Spinal cord (tissue), 10 donors: ENCODE results near the gene RUFY4. TPM values are rescaled to one million over a fixed set of nuclear protein-coding genes. Genes with fewer than 3 reads are reported as not detected.
"Not testable (repeated sequence)": the region's sequence is repeated elsewhere in the genome, so short reads cannot be mapped to it uniquely, and the experiment has no call there.

ENCODE experiments used
- DNase-seq, 6 donors: peaks; one replicate each; pipeline versions ENCODE4 v3.0.0 to v3.0.0-alpha.2; 2013 to 2015; ENCODE audit warnings: low spot score in 6 of 6, low read depth in 4 of 6
- H3K27ac ChIP-seq: one replicate; pipeline ENCODE4 v1.5.1; 2013; ENCODE audit warnings: low read depth, low read length, control low read depth
- H3K27me3 ChIP-seq: one replicate; pipeline ENCODE4 v1.6.1; 2013; ENCODE audit warnings: low read length; ENCODE audit not compliant: control insufficient read depth, insufficient read depth
- H3K36me3 ChIP-seq: one replicate; pipeline ENCODE4 v1.6.1; 2013; ENCODE audit warnings: low read length; ENCODE audit not compliant: control insufficient read depth, insufficient read depth
- H3K4me1 ChIP-seq: one replicate; pipeline ENCODE4 v1.6.1; 2013; ENCODE audit warnings: low read length; ENCODE audit not compliant: control insufficient read depth, insufficient read depth
- H3K4me3 ChIP-seq: one replicate; pipeline ENCODE4 v1.5.1; 2013; ENCODE audit warnings: low read depth, low read length, control low read depth
- H3K9me3 ChIP-seq: one replicate; pipeline ENCODE4 v1.6.1; 2013; ENCODE audit warnings: low read length; ENCODE audit not compliant: control insufficient read depth, insufficient read depth
- WGBS: methylation state at CpG from one replicate; pipeline ENCODE4 v1.1.5; 2013; ENCODE audit warnings: missing lambda C conversion rate; ENCODE audit not compliant: insufficient coverage; 5-methylcytosine and 5-hydroxymethylcytosine counted together
- polyA plus RNA-seq, 2 donors: library from polyadenylated mRNA; unstranded; fragments of 120-200 nt; gene quantifications; one replicate each; pipeline ENCODE4 v1.2.1, GENCODE V29; 2013; ENCODE audit not compliant: insufficient read length in 2 of 2
- total RNA-seq, 2 donors: library from RNA; depleted of rRNA in 1 of 2; stranded (reverse); fragments of 120-200 nt in 1 of 2; fragments of >200 nt in 1 of 2; gene quantifications; one replicate each; pipeline versions ENCODE4 v1.2.3 to v1.2.4, GENCODE V29; 2013 to 2014
- donor health status: healthy.

Gene RUFY4
- total and polyA plus RNA-seq, 4 donors: 0.06 to 0.67 (median 0.21) TPM

DNA sequence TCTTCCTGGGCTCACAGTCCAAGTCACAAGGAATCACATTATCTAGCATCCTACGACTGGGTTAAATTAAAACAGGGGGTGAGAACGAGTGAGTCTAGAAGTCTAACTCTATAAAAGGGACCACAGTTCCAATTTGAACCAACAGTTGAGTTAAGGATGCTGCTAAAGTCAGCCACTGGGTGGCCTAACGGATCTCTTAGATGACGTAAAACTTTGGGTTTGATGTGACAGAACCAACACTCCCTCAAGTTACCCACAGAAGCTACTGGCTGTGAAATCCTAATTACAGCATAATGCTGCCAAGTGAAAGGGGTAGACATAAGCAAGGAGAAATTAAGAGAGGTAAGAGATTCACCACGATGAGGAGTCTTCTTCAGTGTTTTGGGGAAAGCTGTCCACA lies 32.7 kb upstream of the RUFY4 start:
- Histone ChIP-seq H3K9me3 (no peaks in the 10 kb centered on the region), H3K4me1 (peaks cover 37% of the 10 kb centered on the region), H3K27me3 (no peaks in the 10 kb centered on the region), H3K4me3 (no peak overlapping the region), H3K27ac (no peak overlapping the region), H3K36me3 (no peaks in the 10 kb centered on the region)
- 57% methylated on average over 1 of the region's 5 CpGs for WGBS
- DNase-seq: no peak

- WGBS: 100% methylated on average over 1 of the region's 2 CpGs
- no peak overlapping the region for H3K27ac ChIP-seq
- no peaks in the 10 kb centered on the region for H3K9me3 ChIP-seq
Measured at GRCh38 chr2:218039171-218039570, 29.9 kb upstream of the RUFY4 start.

DNA sequence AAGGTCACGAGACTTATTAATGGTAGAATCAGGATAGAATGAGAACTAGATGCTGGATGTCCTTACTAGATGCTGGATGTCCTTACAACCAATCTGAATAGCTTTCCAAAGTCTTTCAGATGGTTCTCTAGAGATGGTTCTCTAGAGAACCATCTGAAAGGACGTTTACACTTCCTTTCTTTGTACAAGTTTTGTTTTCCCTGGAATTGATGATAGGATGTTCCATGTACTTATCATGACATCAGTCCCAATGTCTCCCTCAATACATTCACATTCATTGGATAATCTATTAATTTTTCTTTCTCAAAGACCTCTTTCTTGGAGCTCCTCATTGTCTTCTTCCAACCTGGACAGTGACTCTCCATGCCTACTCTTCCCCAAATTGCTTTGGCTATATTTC lies 28.2 kb upstream of the RUFY4 start:
- no peak overlapping the region for H3K27ac ChIP-seq
- WGBS: no CpG with 5 or more reads among the region's 2 CpGs
- H3K36me3 ChIP-seq: no peaks in the 10 kb centered on the region
- no peak overlapping the region for H3K4me3 ChIP-seq
- DNase-seq: no peak
- no peaks in the 10 kb centered on the region for H3K9me3 ChIP-seq
- no peaks in the 10 kb centered on the region for H3K27me3 ChIP-seq
- H3K4me1 ChIP-seq: no peaks in the 10 kb centered on the region

More at GRCh38 chr2:218039171-218039570, 29.9 kb upstream of the RUFY4 start:
- H3K4me1 ChIP-seq: peaks cover 11% of the 10 kb centered on the region
- no peaks in the 10 kb centered on the region for H3K27me3 ChIP-seq
- no peaks in the 10 kb centered on the region for H3K36me3 ChIP-seq
- DNase-seq: no peak
- H3K4me3 ChIP-seq: no peak overlapping the region

DNA sequence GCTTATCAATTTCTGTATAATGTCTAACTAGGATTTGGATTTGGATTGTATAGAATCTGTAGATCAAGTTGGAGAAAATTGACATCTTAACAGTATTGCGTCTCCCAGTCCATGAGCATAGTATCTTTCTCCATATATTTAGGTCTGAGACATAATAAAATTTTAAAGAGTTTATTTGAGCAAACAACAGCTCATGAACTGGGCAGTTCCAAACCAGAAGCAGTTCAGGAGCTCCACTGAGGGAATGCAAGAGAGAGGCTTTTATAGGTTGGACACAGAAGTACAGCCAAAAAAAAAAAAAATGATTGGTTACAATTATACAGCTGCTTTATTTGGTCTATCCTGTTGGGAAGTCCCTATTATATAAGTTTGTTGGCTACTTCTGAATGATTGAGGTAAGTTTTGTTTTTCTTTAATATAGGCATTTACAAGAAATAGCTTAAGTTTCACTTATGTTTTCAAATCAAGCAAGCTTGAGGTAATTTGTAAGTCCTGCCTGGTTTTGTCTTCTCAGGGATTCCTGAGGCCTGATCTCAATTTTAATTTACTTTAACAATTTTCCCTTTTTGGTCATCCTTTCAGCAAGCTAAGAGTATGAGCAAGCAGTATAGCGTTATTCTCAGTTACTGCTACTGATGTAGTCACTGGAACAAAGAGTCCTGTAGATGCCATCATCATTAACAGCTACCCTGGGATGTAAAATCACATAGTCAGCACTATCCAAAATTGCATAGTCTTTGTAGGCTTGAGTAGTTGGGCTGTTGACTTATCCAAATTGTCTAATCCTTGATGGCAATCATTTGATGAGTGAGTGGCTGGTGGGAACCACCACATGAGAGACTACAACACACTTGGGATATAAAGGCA lies 27.5 kb upstream of the RUFY4 start:
- H3K4me1 ChIP-seq: no peaks in the 10 kb centered on the region
- WGBS: no CpG with 5 or more reads among the region's 2 CpGs

DNA sequence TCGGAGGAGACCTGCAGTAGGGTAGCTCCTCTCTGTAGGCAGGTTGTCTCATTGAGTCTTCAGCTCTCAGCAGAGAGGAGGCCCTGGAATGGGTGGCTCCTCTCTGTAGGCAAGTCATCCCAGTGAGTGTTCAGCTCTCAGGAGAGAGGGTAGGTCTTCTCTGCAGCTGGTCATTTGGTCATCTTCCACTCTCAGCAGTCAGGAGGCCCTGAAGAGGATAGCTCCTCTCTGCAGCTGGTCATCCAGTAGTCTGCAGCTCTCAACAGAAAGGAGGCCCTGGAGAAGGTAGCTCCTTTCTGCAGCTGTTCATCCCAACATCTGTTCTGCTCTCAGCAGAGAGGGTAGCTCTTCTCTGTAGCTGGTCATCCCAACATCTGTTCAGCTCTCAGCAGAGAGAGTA lies 26.0 kb upstream of the RUFY4 start:
- Histone ChIP-seq H3K36me3 (no peaks in the 10 kb centered on the region), H3K27me3 (no peaks in the 10 kb centered on the region), H3K4me1 (no peaks in the 10 kb centered on the region), H3K27ac (no peak overlapping the region), H3K4me3 (no peak overlapping the region), H3K9me3 (no peaks in the 10 kb centered on the region)
- WGBS: 94% methylated on average over 1 of the region's 1 CpG
- DNase-seq: no peak

More for the DNA sequence above, 27.5 kb upstream of the RUFY4 start:
- H3K9me3 ChIP-seq: no peaks in the 10 kb centered on the region
- no peak for DNase-seq
- H3K27ac ChIP-seq: no peak overlapping the region
- H3K27me3 ChIP-seq: no peaks in the 10 kb centered on the region
- H3K4me3 ChIP-seq: no peak overlapping the region
- no peaks in the 10 kb centered on the region for H3K36me3 ChIP-seq

DNA sequence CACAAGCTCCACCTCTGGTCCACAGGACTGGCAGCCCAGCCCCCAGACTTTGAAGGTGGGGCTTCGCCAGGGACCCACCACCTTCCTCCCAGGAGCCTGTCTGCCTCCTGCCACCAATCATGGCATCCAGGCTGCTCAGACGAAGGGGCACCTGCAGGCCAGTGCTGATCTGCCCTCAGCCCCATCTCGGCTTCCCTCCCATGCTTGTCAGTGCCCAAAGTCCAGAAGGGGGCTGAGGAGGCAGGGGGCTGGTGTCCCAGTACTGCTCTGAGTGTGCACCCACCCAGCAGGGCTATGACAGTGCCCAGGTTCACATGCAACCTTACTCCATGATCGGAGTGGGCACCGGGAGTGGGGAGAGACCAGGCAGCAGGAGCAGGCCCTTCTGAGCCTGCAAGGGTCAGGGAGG lies 25.3 kb upstream of the RUFY4 start:
- no peaks in the 10 kb centered on the region for H3K9me3 ChIP-seq
- H3K27me3 ChIP-seq: no peaks in the 10 kb centered on the region
- no peak for DNase-seq
- H3K4me1 ChIP-seq: no peaks in the 10 kb centered on the region
- no peak overlapping the region for H3K4me3 ChIP-seq
- no peaks in the 10 kb centered on the region for H3K36me3 ChIP-seq
- 90% methylated on average over 5 of the region's 5 CpGs for WGBS
- H3K27ac ChIP-seq: no peak overlapping the region

DNA sequence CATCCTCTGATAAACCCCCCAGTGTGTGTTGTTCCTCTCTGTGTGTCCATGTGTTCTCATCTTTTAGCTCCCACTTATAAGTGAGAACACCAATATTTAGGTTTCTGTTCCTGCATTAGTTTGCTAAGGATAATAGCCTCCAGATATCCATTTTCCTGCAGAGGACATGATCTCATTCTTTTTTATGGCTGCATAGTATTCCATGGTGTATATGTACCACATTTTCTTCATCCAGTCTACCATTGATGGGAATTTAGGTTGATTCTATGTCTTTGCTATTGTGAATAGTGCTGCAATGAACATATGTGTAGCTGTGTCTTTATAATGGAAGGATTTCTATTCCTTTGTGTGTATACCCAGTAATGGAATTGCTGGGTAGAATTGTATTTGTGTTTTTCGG lies 24.5 kb upstream of the RUFY4 start:
- not testable (repeated sequence) for H3K9me3 ChIP-seq, H3K27ac ChIP-seq, H3K36me3 ChIP-seq, H3K27me3 ChIP-seq, H3K4me1 ChIP-seq, DNase-seq, H3K4me3 ChIP-seq
- no CpG with 5 or more reads among the region's 1 CpG for WGBS

DNA sequence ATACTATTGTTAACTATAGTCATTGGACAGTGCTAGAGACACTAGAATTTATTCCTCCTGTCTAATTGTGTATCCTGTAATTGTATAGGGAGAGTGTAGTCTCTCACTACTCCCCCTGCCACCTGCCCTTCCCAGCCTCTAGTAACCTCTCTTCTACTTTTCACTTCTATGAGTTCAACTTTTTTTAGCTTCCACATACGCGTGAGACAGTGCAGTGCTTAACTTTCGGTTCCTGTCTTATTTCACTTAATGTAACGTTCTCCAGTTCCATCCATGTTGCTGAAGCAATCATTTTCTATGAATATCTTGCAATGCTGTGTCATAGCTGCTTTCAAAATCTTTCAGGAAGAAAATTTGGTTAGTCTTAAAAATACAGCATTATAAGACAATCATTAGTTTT lies 22.8 kb upstream of the RUFY4 start:
- no peaks in the 10 kb centered on the region for H3K27me3 ChIP-seq
- no peak overlapping the region for H3K4me3 ChIP-seq
- no peaks in the 10 kb centered on the region for H3K9me3 ChIP-seq
- H3K4me1 ChIP-seq: no peaks in the 10 kb centered on the region
- no peak for DNase-seq
- H3K36me3 ChIP-seq: no peaks in the 10 kb centered on the region
- no CpG with 5 or more reads among the region's 4 CpGs for WGBS
- H3K27ac ChIP-seq: no peak overlapping the region

- no peak overlapping the region for H3K4me3 ChIP-seq
- no peaks in the 10 kb centered on the region for H3K4me1 ChIP-seq
- no peaks in the 10 kb centered on the region for H3K27me3 ChIP-seq
- 100% methylated on average over 1 of the region's 8 CpGs for WGBS
- DNase-seq: no peak
- no peaks in the 10 kb centered on the region for H3K9me3 ChIP-seq
- no peak overlapping the region for H3K27ac ChIP-seq
- no peaks in the 10 kb centered on the region for H3K36me3 ChIP-seq
Measured at GRCh38 chr2:218047536-218048225, 21.4 kb upstream of the RUFY4 start.

DNA sequence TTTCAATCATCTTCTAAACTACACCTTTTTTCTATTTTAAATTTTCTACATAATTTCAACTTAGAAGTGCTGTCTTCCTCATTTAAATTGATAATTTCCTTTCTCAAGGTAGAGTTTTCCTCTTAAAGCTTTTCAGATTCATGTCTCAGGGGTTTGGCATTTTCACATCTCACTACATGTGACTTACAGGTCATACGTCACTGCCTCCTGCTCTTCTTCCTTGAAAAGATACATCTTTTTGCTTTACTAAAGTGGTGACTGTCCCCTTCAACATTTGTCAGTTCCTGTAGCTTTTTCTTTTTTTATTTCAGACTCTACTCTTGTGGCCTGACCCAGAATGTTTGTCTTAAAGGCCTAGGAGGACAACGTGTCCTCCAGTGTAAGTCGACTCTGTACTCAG lies 17.1 kb upstream of the RUFY4 start:
- Histone ChIP-seq H3K4me3 (no peak overlapping the region), H3K36me3 (no peaks in the 10 kb centered on the region), H3K27me3 (no peaks in the 10 kb centered on the region), H3K9me3 (no peaks in the 10 kb centered on the region), H3K4me1 (no peaks in the 10 kb centered on the region), H3K27ac (no peak overlapping the region)
- no peak for DNase-seq
- WGBS: 76% methylated on average over 3 of the region's 3 CpGs
